Hematopoietic multipotent progenitor cell treated with erythropoietin and hydrocortisone succinate and interleukin-3 and kit ligand, for 4 days (in vitro differentiated cells): Measurements from ENCODE around the gene NFYB.
A peak's percentile ranks its signal among the peaks of the same experiment; 100 is the strongest.
"Not testable (repeated sequence)": the region's sequence is repeated elsewhere in the genome, so short reads cannot be mapped to it uniquely, and the experiment has no call there.

Experiments used
- DNase-seq: peaks from one replicate; pipeline ENCODE4 v3.0.0-alpha.2; 2015

NFYB gene

DNA sequence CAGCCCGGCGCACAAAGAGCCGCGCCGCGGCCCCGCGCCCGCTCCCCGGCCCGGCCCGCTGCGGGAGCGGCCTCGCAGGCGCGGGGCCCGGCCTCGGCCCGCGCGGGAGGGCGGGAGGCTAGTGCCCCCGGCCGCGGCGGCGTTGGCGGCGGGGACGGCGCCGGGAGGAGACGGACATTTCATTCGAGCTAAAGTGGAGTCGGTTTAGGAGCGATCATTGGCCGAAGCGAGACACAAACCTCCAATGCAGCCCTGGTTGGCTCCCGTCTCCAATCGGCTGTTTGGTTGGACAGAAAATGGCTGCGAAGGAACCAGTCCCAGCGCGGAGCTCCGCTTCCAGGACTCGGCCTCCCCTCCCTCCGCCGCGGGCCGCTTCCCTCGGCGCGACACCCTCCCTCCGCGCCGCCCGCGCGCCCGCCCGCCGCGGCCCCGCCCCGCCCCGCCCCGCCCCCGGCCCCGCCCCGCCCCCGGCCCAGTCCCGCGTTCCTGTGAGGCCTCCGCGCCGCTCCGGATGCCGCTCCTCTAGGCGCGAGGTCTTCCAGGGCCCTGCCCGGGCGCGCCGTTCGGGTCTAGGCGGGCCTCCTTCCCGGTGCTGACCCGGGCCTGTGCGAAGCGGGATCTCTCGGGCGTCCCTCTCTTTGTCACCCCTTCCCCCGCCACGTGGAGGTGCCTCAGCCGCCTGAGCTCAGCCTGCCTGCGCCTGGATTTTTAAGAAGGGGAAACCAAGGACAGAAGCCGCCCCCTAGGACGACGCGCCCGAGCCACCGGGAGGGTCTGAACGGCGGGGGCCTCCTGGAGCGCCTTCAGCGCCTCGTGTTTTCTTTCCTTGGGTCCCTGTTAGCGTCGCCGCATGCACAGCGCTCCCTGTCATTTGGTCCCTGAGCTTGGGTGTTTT, at the start of gene NFYB:
Gene NFYB (minus strand): TSS at position 309 of the 895 bp plus-strand sequence. CDS start 2,757 bp downstream, outside the sequence.
- peak; percentile 99 for DNase-seq

DNA sequence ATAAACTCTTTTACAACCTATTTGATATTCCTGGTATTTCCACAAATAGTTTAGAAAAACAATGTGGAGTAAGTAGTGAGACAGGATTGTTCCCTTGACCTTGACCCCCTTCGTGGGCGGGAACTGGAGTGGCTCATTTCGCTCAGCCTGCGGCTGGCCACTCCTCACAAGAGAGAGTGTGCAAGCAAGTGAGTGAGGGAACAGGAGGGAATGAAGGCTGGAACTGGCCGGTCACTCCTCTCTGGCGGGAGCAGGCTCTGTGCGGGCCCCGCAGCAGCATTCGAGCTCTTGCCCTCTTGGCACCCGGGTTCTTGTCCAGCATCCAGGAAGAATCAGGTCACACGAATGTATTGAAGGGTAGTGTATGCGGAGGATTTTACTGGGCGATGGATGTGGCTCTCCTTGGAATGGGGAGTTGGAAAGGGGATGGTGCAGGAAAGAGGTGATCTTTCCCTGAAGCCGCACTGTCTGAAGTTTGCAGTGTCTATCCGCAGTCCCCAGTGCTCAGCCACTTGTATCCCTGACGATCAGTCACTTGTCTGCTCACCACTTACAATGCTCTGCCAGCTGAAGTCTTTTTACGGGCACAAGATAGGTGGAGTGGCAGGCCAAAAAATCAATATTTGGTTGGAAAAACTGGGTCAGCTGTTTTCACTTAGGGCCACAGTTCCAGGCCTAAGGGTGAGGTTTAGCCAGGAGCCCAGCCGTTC, 49.6 kb upstream of the NFYB start:
- no peak for DNase-seq

DNA sequence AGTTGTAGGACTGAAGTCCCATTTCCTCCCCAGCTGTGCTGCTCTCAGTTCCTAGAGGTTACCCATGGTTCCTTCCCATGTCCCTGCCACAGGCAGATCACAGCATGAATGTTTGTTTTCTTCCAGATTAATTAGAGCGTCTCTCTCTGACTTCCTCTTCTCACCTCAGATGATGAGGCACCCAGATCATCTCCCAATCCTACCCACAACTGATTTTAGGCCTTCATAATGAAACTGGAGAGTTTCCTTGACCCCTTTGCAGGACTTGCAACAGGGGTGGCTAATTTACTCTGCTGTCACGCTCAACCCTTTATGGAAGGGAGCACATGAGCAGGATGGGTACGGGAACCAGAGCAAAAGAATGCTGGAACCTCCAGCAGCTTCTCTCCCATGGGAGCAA, 45.4 kb upstream of the NFYB start:
- DNase-seq: no peak

DNA sequence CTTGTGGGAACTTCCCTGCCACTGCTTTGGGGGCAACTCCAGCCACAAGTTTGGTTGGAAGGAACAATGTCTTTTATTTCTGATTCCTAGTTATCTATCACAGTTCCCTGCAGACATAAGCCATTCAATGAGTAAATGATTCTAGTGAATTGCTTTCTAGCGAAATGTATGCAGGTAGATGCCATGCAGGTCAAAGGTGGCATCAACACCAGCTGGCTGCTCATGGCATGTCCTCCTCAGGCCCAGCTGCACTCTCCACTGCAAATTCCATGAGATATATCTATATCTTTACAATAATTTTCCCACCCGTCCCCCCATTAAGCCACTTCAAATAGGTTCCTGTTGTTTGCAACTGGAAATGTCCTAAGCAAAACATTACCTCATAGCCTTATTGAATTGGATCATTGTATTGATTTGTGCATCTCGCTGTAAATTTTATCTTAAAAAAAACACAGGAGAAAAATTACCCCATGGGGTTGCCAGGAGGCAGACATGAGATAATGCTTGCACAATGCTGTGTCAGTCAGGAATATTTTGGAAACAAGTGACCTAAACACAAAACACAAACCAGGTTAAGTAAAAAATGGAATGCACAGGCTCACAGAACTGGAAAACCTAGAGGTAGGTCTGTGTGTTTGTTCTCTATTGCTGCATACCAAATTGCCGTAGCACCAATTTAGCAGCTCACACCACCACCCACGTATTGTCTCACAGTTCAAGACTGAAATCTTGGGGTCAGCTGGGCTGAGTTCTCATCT, 44.8 kb upstream of the NFYB start:
- DNase-seq: no peak

DNA sequence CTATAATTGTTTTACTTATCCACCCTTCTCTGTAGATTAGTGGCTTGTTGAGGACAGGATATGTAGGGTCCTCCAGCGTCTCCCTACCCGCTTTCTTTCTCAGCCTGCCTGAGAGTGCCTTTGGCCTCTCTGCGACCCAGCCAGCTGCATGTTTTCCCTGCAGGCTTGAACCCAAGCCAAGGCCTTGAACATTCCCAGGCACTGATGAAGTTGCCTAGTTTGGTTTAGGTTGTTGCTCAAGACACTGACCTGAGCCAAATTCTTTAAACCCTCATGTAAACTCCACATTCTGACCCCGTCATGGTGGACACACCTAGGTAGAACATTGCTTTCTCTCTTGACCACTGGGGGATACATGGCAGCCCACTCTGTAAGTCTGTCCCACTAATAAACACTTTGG, 44.1 kb upstream of the NFYB start:
- DNase-seq: no peak

DNA sequence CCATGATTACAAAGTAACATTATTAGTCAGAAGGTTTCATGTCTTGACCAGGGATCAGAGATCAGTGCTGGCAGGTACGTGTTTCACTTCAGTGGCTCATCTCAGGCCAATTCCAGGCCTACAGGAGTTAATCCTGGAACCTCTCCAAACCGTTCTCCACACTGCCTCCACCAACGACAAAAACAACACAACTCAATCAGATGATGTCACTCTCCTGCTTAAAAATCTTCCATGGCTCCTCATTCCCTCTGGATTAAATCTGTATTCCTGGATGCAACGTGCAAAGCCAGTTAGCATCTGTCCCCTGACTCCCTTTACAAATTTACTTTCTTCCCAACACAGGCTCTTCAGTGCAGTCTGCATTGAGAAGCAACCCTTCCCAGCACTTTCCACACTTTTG, 43.3 kb upstream of the NFYB start:
- no peak for DNase-seq

DNA sequence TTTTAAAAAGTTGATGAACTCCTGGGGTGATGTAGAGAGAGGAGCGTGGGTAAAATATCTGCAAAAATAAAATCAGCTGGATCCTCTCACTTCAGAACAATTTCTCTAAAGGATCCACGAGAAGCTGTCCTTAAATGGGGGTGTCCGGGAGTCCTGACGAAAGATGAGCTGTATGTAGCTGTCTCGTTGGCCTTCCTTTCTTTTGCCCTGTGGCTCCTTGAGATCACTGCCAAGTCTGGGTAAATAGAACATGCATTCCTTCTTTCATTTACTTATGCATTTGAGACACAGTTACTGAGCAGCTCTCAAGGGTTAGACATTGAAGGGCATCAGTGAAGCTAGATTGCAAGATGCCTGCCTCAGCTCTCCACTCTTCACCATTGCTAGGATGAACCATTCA, 42.4 kb upstream of the NFYB start:
- no peak for DNase-seq

DNA sequence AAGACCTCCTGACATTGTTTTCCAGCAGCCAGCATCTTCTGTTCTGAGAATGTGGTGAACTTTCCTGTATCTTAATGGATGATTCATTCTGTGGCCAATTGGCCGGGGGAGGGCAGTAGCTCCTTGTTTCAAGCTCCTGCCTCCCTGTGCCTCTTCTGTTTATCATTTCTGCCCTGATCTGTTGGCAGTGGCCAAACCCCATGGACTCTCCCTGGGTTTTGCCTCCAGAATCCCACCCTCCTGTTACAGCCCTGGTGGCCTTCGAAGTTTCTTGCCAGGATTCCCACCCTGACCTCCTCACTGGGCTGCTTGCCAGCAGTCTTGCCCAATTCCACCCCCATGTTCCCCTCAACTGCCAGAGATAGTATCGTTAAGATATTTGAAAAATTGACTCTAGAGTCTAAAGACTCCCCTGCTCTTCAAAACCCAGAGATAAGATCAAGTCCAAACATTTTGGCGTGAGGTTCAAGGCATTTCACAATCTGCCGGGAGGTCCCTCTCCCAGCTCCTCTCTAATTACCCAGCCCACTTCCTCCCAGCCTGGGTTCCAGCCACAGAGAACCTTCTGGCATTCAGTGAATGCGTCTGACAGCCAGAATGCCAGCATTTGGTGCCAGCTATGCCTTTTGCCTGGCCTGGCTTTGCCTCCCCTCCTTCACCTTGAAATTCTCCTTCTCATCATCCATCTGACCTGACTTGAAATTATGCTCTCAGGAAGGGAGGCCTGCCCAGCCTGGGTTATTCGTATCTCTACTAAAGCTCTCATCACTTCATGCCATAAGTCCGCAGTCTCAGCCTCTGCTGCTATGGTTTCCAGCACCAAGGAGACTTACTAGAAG, 39.9 kb upstream of the NFYB start:
- peak; percentile 90 for DNase-seq

DNA sequence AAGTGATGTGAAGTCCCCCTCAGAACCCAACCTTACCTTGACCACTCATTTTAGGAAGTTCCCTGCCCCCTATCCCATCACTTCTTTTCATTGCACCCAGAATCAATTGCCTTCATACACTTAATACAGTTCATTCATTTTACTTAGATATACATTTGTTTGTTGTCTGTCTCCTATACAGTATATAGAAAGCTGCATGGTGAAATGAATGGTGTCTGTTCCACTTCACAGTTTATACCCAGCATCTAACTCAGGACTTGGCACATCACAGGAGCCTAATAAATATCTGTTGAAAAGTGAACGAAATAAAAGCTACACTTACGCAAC, 39.3 kb upstream of the NFYB start:
- no peak for DNase-seq

DNA sequence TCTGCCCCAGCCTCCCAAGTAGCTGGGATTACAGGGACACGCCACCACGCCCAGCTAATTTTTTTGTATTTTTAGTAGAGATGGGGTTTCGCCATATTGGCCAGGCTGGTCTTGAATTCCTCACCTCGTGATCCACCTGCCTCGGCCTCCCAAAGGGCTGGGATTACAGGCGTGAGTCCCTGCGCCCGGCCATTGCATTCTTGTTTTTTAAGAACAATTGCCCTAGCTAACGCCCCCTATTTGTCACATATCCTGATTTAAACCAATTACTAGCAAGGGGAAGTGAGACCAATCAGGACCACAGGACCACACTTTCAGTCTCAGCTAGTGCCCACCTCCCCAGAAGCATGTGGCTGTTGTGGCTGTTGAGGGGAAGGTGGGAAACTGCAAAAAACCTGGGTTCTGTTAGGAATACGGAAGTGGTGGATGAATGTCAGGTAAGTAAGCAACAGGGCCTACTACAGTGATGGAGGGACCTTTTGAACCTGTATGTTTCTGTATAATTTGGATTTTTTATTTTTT, 37.8 kb upstream of the NFYB start:
- no peak for DNase-seq

DNA sequence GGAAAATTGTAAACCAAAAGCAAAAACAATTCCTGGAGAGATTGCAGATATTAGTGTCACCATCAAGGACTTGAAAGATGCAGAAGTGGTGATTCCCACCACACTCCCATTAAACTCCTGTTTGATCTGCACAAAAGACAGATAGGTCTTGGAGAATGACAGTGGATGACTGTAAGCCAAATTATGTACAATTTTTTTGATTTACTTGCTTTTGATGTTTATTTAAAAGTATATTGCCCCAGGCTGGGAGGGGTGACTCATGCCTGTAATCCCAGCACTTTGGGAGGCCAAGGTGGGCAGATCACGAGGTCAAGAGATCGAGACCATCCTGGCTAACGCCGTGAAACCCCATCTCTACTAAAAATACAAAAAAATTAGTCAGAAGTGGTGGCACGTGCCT, 35.8 kb upstream of the NFYB start:
- not testable (repeated sequence) for DNase-seq

DNA sequence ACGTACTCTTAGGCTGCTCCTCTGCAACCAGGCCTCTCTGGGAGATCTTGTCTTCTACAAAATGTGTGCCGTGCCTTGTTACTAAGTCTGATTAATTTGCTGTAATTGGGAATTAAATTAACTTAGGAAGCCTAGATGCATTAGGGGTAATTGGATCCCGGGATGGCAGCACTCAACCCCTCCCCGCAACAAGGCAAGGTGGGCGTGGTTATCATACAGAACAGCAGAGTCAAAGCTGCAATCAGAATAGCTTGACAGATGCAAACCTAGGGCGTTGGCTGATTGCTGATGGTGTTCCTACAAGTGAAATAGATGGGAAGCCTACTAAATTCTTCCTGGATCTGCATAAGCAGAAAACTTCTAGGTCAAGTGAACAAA, 34.5 kb upstream of the NFYB start:
- no peak for DNase-seq

DNA sequence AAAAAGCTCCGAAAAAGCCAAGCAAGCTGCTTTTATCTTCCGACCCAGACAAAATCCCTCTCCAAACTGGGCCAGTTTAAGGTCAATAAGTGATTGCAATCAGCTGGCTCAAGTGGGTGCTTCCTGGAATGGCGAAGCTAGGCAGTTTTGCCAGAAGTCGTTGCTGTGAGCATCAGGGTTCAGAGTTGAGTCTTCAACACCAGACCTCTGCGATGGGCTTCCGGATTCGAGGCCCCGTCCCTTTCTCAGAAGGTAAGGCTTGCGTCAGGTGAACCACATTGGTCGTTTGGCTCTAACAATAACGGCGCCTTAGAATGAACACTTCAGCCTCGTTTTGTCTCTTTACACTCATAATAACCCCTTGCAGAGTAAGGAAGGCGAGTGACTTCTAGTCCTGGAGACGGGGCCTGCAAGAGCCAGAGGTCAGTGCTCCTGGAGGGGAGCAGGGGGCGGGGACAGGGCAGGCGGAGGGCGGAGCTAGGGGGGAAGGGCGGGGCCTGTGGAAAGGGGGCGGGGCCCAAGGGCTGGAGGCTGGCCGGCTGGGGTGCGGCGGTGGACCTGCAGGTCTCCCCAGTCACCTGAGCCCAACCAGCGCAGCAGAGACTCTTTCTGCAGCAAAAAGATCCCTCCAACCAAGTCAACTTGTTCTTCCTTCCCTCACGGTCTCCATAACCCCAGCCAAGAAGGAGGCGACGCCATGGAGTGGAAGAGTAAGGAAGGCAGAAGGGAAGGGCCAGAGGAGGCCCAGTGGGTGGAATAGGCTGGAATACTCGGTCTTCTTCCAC, 34.0 kb upstream of the NFYB start:
- no peak for DNase-seq

DNA sequence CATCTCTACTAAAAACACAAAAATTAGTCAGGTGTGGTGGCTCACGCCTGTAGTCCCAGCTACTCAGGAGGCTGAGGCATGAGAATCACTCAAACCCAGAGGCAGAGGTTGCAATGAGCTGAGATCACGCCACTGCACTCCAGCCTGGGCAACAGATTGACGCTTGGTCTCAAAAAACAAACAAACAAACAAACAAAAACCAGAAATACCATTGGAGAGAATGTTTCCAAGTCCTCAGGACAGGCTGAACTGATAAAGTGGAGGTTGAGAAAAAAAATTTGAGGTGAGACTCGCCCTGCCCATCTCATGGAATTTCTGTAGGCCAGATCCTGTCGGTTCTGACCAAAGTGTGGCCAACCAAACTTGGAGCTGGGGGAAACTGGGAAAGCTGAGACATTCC, 30.6 kb upstream of the NFYB start:
- no peak for DNase-seq

DNA sequence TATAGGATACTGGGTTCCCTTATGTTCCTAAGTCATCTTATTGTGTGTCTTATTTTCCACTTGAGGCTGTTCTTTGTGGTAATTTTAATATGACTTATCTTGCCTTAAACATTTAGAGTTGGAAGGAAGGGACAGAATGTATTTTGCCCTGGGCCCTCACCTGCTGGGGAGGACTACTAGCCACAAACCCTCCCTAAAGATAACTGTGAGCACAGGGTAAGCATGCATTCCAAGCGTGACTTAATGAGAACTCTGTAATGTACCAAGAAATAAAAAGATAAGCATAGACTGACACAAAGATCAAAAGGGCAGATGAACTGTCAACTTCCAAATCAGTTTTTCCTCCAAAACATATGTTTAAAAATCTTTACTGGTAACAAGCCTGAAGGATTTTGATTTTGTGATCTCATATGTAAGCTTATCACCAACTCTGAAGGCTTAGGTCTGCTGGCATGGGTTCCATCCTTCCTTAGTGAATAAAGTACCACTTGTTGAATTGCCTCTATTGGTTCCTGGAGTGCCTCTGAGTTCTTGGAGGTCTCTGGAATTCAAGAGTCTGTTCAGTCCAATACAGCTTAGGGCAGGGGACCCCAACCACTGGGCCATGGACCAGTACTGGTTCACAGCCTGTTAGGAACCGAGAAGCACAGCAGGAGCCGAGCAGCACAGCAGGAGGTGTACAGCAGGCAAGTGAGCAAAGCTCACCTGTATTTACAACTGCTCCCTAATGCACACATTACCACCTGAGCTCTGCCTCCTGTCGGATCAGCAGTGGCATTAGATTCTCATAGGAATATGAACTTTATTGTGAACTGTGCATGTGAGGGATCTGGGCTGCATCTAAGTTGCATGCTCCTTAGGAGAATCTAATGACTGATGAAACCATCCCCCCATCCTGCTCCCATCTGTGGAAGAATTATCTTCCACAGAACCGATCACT, 29.8 kb upstream of the NFYB start:
- DNase-seq: no peak

DNA sequence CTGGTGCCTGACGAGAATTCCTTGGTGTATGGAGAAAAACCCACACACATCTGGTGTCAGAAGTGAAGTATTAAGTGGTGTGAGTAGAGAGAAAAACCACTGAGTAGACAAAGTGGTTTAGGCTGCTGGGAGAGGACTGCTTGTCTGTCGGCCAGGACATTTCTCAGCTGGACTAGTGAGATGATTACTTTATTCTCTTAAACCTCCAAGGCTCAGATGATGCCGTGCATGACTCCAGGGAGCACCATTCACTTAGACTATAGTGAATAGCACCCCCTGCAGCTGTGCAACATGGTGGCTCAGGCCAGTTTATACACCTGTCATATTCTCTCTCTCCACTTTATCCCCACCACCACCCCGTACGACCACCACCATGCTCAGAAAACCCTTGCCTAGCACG, 28.5 kb upstream of the NFYB start:
- no peak for DNase-seq

DNA sequence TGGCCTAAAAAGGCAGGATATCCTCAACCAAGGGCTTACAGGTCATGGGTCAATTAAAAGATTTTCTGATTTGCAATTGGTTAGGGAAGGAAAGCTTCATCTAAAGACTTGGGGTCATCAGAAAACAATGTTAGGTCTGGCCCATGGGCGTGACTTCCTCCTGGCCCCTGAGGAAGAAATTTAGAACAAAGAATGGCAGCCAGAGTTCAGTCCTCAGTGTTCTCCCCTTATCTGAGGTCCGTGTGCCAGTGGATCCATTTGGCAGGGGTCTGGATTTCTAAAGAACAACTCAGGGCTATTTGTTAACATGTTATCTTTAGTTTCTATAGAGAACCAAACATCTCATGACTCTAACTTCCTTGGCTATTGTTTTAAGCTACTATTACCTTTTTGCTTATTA, 27.8 kb upstream of the NFYB start:
- DNase-seq: no peak

DNA sequence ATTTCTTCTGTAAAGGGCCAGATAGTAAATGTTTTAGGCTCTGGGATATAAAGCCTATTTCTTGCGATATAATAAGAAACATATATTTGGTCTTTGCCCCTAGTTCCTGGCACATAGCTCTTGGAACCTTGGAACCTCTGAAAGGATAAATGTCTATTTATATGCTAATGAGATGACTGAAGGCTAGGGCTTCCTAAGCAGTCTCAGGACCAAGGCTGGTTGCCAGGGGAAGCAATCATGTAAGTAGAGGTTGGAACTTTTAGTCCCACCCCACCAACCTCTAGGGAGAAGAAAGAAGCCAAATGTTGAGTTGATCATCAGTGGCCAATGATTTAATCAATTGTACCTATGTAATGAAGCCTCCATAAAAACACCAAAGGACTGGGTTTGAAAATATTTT, 26.6 kb upstream of the NFYB start:
- DNase-seq: no peak

DNA sequence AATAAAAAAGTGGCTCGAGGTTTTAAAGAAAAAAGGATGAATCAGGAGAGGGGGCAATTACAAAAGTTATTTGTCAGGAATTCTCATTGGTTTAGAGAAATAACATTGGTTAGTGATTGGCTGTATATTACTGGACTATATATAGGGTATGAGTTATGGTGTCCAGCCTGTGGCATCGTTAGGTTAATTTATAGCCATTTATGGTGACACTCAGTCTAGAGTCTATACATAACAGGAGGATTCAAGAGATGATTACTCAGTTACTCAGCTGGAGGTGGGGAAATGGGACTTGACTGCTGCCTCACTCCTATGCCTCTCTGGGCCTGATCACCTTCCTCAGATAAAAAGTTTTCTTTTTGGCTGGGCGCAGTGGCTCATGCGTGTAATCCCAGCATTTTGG, 25.6 kb upstream of the NFYB start:
- DNase-seq: no peak

DNA sequence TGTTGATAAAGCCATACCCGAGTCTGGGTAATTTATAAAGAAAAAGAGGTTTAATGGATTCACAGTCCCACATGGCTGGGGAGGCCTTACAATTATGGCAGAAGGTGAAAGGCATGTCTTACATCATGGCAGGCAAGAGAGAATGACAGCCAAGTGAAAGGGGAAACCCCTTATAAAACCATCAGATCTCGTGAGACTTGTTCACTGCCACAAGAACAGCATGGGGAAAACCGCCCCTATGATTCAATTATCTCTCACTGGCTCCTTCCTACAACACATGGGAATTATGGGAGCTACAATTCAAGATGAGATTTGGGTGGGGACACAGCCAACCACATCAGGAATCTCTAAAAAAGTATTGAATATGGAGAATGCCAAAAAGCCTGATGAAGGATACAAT, 25.0 kb upstream of the NFYB start:
- DNase-seq: not testable (repeated sequence)
